Measurements from ENCODE around the gene SLC24A4. TPM values are rescaled to one million over a fixed set of nuclear protein-coding genes. Genes with fewer than 3 reads are reported as not detected.

Gene SLC24A4
- total and polyA plus RNA-seq, 4 donors = 0.47 to 2.4 (median 1.0) TPM

GRCh38 chr14:92322516-92322915, 449 bp upstream of the SLC24A4 start:
- WGBS, 2 donors = 5 to 7% methylated on average over 18 to 23 of the region's 23 CpGs
- Histone ChIP-seq H3K9me3 (ENCODE audit: control insufficient read depth in 4 of 4, insufficient read depth in 3 of 4, low read length in 3 of 4) (peaks cover 0 to 4% (median 0%) of the 10 kb centered on the region in 4 donors), H3K4me1 (ENCODE audit: control insufficient read depth in 5 of 5, insufficient read depth in 5 of 5, low read length in 5 of 5) (peaks cover 0 to 13% (median 3%) of the 10 kb centered on the region in 5 donors), H3K9ac (ENCODE audit: insufficient read depth in 1 of 2, low read length in 2 of 2) (no peak overlapping the region), H3K27ac (ENCODE audit: low read depth in 1 of 2, low read length in 1 of 2) (no peak overlapping the region), H3K27me3 (ENCODE audit: control insufficient read depth in 3 of 3, insufficient read depth in 3 of 3, low read length in 2 of 3) (peaks cover 5 to 76% (median 55%) of the 10 kb centered on the region in 3 donors), H3K4me3 (no peak overlapping the region), H3K36me3 (ENCODE audit: control insufficient read depth in 4 of 4, insufficient read depth in 4 of 4, low read length in 4 of 4) (no peaks in the 10 kb centered on the region)
- no peak for ATAC-seq (ENCODE audit: insufficient read depth, low FRiP score)
- TF ChIP-seq CTCF (IDR thresholded peaks at IDR 0.05; ENCODE audit: control extremely low read depth, extremely low read depth) = no peak
- no peak for DNase-seq

GRCh38 chr14:92323916-92324818, 1.2 kb downstream of the SLC24A4 start:
- Histone ChIP-seq H3K36me3 (ENCODE audit: control insufficient read depth in 4 of 4, insufficient read depth in 4 of 4, low read length in 4 of 4) (no peaks in the 10 kb centered on the region), H3K9me3 (ENCODE audit: control insufficient read depth in 4 of 4, insufficient read depth in 3 of 4, low read length in 3 of 4) (peaks cover 0 to 2% (median 0%) of the 10 kb centered on the region in 4 donors), H3K27ac (ENCODE audit: low read depth in 1 of 2, low read length in 1 of 2) (no peak overlapping the region), H3K4me3 (no peak overlapping the region), H3K9ac (ENCODE audit: insufficient read depth in 1 of 2, low read length in 2 of 2) (no peak overlapping the region), H3K4me1 (ENCODE audit: control insufficient read depth in 5 of 5, insufficient read depth in 5 of 5, low read length in 5 of 5) (peaks cover 0 to 13% (median 3%) of the 10 kb centered on the region in 5 donors), H3K27me3 (ENCODE audit: control insufficient read depth in 3 of 3, insufficient read depth in 3 of 3, low read length in 2 of 3) (peaks cover 5 to 73% (median 55%) of the 10 kb centered on the region in 3 donors)
- DNase-seq = no peak
- TF ChIP-seq CTCF (IDR thresholded peaks at IDR 0.05; ENCODE audit: control extremely low read depth, extremely low read depth) = no peak
- ATAC-seq (ENCODE audit: insufficient read depth, low FRiP score) = no peak
- WGBS, 2 donors = 7 to 9% methylated on average over 41 to 42 of the region's 42 CpGs

- Histone ChIP-seq H3K4me1 (ENCODE audit: control insufficient read depth in 5 of 5, insufficient read depth in 5 of 5, low read length in 5 of 5) (peaks cover 0 to 13% (median 3%) of the 10 kb centered on the region in 5 donors), H3K27me3 (ENCODE audit: control insufficient read depth in 3 of 3, insufficient read depth in 3 of 3, low read length in 2 of 3) (peaks cover 5 to 62% (median 43%) of the 10 kb centered on the region in 3 donors), H3K9ac (ENCODE audit: insufficient read depth in 1 of 2, low read length in 2 of 2) (no peak overlapping the region), H3K36me3 (ENCODE audit: control insufficient read depth in 4 of 4, insufficient read depth in 4 of 4, low read length in 4 of 4) (no peaks in the 10 kb centered on the region), H3K4me3 (no peak overlapping the region), H3K27ac (ENCODE audit: low read depth in 1 of 2, low read length in 1 of 2) (no peak overlapping the region), H3K9me3 (ENCODE audit: control insufficient read depth in 4 of 4, insufficient read depth in 3 of 4, low read length in 3 of 4) (no peaks in the 10 kb centered on the region)
- WGBS, 2 donors = 55 to 66% methylated on average over 4 of the region's 4 CpGs
- DNase-seq (no peak), ATAC-seq (ENCODE audit: insufficient read depth, low FRiP score) (no peak)
- TF ChIP-seq CTCF (IDR thresholded peaks at IDR 0.05; ENCODE audit: control extremely low read depth, extremely low read depth) = no peak
Measured at GRCh38 chr14:92325835-92326234, 2.9 kb downstream of the SLC24A4 start.

Data from lung (tissue), 12 donors.